SK-N-DZ (cell line): Measurements from ENCODE around the gene PGBD2.
"Not testable (repeated sequence)": the region's sequence is repeated elsewhere in the genome, so short reads cannot be mapped to it uniquely, and the experiment has no call there.

Experiments
- DNase-seq: peaks from one replicate; pipeline ENCODE4 v3.0.0-alpha.2; 2015; ENCODE audit warnings: low spot score

Gene PGBD2

GRCh38 chr1:248889914-248890243 lies 16.2 kb upstream of the PGBD2 start:
- not testable (repeated sequence) for DNase-seq

- no peak for DNase-seq
These were observed 15.2 kb upstream of the PGBD2 start for GRCh38 chr1:248890549-248891498.

GRCh38 chr1:248891758-248892157 lies 14.3 kb upstream of the PGBD2 start:
- no peak for DNase-seq

GRCh38 chr1:248892590-248892989 lies 13.4 kb upstream of the PGBD2 start:
- DNase-seq = no peak

GRCh38 chr1:248894837-248895236 lies 11.2 kb upstream of the PGBD2 start:
- DNase-seq = no peak

GRCh38 chr1:248897412-248898337 lies 8.4 kb upstream of the PGBD2 start:
- DNase-seq = peak; percentile 39

- DNase-seq = no peak
These were observed 5.4 kb upstream of the PGBD2 start for GRCh38 chr1:248900637-248901036.

GRCh38 chr1:248901578-248901977 lies 4.5 kb upstream of the PGBD2 start:
- no peak for DNase-seq

- no peak for DNase-seq
These were observed 1.4 kb upstream of the PGBD2 start for GRCh38 chr1:248904437-248905216.

- DNase-seq = no peak
These were observed 400 bp upstream of the PGBD2 start for GRCh38 chr1:248905662-248906008.

GRCh38 chr1:248906753-248907661 lies 972 bp downstream of the PGBD2 start:
- no peak for DNase-seq

GRCh38 chr1:248910761-248911160 lies 4.7 kb downstream of the PGBD2 start:
- no peak for DNase-seq

- no peak for DNase-seq
These were observed 7.9 kb downstream of the PGBD2 start for GRCh38 chr1:248913933-248914332.

- no peak for DNase-seq
These were observed 8.9 kb downstream of the PGBD2 start for GRCh38 chr1:248914796-248915381.

GRCh38 chr1:248918131-248918530 lies 12.1 kb downstream of the PGBD2 start:
- DNase-seq = no peak

- no peak for DNase-seq
These were observed 17.6 kb downstream of the PGBD2 start for GRCh38 chr1:248923352-248924338.

- peak; percentile 64 for DNase-seq
These were observed 18.9 kb downstream of the PGBD2 start for GRCh38 chr1:248924696-248925532.

- not testable (repeated sequence) for DNase-seq
These were observed 19.8 kb downstream of the PGBD2 start for GRCh38 chr1:248925859-248926258.
